Epithelial cell of esophagus (primary cell): Measurements from ENCODE around the gene ZEB1.
"Not testable (repeated sequence)": the region's sequence is repeated elsewhere in the genome, so short reads cannot be mapped to it uniquely, and the experiment has no call there.

Experiments used
- DNase-seq: peaks from one replicate; pipeline ENCODE4 v3.0.0; 2010; ENCODE audit warnings: low read depth
- H3K4me3 ChIP-seq: 2 replicates; pipeline ENCODE4 v1.5.1; 2011; ENCODE audit warnings: mild to moderate bottlenecking, low read length, control low read depth
- CTCF ChIP-seq: IDR thresholded peaks from 2 replicates; pipeline ENCODE4 v1.5.1; 2011; ENCODE audit warnings: low read depth, mild to moderate bottlenecking, low read length, control low read depth, inconsistent platforms; ENCODE audit not compliant: insufficient read depth; ENCODE audit errors: missing control alignments

Gene ZEB1

DNA sequence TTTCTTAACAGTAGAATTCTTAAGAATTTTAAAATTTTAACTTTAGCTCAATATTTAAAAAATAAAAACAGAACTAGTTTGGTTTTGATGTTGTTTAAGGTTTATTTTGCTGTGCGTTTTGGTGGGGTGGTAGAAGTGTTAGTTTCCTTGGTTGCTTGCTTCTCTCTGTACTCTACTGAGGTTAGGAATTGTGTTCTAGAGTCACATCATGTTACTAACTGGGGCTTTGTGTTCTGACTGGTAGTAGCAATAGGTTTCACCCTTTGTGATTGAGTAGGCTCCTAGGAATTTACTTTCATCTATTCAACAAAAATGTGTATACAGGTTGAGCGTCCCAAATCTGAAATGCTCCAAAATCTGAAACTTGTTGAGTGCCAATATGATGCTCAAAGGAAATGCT, 99.5 kb downstream of the ZEB1 start:
- no peak overlapping the region for H3K4me3 ChIP-seq

DNA sequence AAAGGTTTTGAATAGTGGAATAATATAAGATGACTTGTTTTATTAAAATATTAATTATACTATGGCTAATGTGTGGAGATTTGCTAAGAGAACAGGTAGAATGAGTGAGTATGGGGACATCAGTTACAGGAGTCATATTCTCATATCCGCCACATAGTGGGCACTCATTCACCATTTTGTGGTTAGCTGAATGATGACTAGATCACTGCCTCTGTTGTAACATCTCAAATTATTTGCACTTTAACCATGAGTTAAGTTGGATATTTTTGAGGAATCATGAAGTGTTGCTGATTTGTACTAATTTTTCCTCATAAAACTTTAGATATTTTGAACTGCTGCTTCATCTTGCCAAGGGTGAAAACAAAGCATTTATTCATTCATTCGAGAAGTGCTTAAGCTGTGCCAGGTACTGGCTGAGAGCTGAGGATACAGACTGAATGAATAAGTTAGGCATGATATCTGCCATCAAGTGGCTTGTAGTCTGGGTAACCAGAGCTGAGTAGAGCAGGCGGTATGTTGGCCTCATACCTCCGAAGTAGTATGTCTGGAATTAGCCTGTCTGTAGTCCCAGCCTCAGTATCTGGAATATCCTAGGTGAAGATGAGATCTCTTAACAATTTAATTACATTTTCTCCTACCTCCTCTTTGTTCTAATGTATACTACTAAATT, 100.5 kb downstream of the ZEB1 start:
- H3K4me3 ChIP-seq: no peak overlapping the region
- TF ChIP-seq CTCF: no peak
- peak; percentile 16 for DNase-seq

More for the DNA sequence above, 99.5 kb downstream of the ZEB1 start:
- no peak for DNase-seq
- TF ChIP-seq CTCF: no peak

DNA sequence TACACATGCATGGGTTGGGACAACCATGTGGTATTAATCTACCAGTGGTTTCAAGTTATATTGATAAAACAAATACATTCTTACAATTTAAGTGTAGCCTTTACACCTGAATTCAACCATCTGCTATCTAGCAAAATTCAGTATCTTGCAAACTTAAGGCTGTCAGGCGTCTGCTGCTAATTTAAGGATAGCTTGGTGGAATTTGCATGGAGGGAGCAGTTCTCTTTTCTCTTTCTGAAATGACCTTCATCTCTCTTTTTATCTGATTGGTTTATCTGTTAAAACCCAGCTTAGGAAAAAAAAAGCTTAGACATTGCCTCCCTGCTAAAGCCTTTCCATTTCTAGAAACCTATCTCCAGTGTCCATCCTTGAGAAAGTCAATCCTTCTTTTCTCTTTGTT, 102.3 kb downstream of the ZEB1 start:
- H3K4me3 ChIP-seq: no peak overlapping the region
- TF ChIP-seq CTCF: no peak
- no peak for DNase-seq

DNA sequence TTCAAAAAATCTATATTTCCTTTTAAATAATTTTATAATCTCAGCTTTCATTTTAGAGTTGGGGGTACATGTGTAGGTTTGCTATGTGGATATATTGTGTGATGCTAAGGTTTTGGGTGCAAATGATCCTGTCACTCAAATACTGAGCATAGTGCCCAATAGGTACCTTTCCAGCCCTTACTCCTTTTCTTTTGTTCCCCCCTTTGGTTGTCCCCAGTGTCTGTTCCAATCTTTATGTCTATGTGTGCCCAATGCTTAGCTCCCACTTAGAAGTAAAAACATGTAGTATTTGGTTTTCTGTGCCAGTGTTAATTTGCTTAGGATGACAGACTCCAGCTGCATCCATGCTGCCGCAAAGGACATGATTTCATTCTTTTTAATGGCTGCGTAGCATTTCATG, 103.6 kb downstream of the ZEB1 start:
- no peak for TF ChIP-seq CTCF
- no peak for DNase-seq
- no peak overlapping the region for H3K4me3 ChIP-seq

- H3K4me3 ChIP-seq: no peak overlapping the region
- no peak for DNase-seq
- TF ChIP-seq CTCF: no peak
These were observed 105.5 kb downstream of the ZEB1 start for GRCh38 chr10:31424473-31424872.

GRCh38 chr10:31426401-31426800, 107.4 kb downstream of the ZEB1 start:
- DNase-seq: peak; percentile 24
- no peak overlapping the region for H3K4me3 ChIP-seq
- TF ChIP-seq CTCF: no peak

- not testable (repeated sequence) for DNase-seq
These were observed 108.3 kb downstream of the ZEB1 start for GRCh38 chr10:31427334-31427733.

DNA sequence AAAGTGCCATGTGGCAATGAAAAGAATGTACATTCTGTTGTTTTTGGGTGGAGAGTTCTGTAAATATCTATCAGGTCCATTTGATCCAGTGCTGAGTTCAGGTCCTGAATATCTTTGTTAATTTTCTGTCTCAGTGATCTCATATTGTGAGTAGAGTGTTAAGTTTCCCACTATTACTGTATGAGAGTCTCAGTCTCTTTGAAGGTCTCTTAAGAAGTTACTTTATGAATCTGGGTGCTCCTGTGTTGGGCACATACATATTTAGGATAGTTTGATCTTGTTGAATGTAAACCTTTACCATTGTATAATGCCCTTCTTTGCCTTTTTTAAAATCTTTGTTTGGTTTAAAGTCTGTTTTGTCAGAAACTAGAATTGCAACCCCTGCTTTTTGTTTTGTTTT, 109.5 kb downstream of the ZEB1 start:
- not testable (repeated sequence) for H3K4me3 ChIP-seq, DNase-seq

More at GRCh38 chr10:31427334-31427733, 108.3 kb downstream of the ZEB1 start:
- H3K4me3 ChIP-seq: not testable (repeated sequence)
